ENCODE data around the gene ZFAND3. TPM values are rescaled to one million over a fixed set of nuclear protein-coding genes. Genes with fewer than 3 reads are reported as not detected.
"Not testable (repeated sequence)": the region's sequence is repeated elsewhere in the genome, so short reads cannot be mapped to it uniquely, and the experiment has no call there.

ZFAND3 gene
- polyA plus RNA-seq, 1 donor, result 84.0 TPM

- DNase-seq (ENCODE audit: low read depth), result no peak
Measured at GRCh38 chr6:37972994-37973757, 153.6 kb downstream of the ZFAND3 start.

GRCh38 chr6:37974381-37974780 is 154.9 kb downstream of the ZFAND3 start:
- DNase-seq (ENCODE audit: low read depth), result no peak

DNA sequence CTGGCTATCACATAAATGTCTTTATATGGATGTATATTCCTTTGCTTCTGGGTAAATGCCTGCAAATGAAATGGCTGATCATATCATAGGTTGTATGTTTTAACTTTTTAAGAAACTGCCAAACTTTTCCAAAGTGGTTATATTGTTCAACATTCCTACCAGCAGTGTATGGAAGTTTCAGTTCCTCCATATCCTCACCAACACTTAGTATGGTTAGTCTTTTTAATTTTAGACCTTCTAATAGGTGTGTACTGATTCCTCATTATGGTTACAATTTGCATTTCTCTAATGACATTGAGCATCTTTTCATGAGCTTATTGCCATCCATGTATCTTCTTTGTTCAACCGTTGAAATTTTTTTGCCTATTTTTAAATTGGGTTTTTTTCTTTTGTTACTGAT is 155.4 kb downstream of the ZFAND3 start:
- DNase-seq (ENCODE audit: low read depth), result no peak

GRCh38 chr6:37977715-37978114 is 158.2 kb downstream of the ZFAND3 start:
- no peak for DNase-seq (ENCODE audit: low read depth)

DNA sequence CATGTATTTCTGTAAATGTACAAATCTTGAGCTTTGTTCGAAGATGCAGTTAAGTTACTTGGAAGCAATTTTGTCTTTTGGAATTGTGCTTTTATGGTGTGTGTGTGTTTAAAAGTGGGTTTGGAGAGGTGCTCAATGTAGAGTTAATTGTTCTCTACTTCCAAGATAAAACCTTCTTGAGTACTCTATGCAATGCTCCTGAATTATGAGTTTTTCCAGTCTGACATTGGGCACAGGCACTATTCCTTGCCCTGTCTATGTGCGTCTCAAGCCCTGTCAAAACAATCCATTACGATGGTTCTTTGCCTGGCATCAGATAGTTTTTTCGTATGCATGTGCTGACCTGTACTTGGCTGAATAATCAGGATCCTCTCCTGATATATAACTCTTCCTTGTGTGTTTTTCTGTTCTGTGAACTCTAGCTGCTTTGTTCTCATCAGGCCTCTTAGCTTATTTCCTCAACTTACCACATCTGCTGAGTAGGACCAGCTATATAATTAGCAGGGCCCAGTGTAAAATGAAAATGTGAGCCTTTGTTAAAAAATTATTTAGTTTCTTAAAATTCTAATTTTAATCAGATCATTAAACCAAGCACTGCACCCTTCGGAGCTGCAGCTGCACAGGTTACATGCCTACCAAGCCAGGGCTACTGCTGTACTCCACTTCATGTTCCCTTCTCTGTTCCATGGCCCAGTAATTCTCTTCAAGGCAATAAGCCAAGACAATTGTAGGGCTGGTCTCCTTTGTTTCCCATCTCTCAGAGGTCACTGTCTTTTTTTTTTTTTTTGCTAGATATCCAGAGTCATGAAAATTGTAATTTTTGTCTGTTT is 160.1 kb downstream of the ZFAND3 start:
- no peak for DNase-seq (ENCODE audit: low read depth)

- peak; percentile 35 for DNase-seq (ENCODE audit: low read depth)
Measured at GRCh38 chr6:37980222-37980595, 160.7 kb downstream of the ZFAND3 start.

- no peak for DNase-seq (ENCODE audit: low read depth)
Measured at GRCh38 chr6:37981626-37982025, 162.1 kb downstream of the ZFAND3 start.

DNA sequence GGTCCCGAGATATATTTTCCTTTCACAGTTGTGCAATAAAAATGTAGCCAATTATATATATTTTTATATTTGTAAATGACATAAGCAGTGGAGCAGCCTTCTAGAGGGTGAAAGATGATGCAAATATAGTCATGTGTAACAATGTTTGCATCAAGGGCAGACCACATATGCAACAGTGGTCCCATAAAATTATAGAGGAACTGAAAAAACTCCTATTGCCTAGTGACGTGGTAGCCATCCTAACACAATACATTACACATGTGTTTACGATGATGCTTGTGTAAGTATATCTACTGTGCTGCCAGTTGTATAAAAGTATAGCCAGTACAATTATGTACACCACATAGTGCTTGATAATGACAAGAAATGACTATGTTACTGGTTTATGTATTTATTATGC is 162.8 kb downstream of the ZFAND3 start:
- DNase-seq (ENCODE audit: low read depth), result no peak

DNA sequence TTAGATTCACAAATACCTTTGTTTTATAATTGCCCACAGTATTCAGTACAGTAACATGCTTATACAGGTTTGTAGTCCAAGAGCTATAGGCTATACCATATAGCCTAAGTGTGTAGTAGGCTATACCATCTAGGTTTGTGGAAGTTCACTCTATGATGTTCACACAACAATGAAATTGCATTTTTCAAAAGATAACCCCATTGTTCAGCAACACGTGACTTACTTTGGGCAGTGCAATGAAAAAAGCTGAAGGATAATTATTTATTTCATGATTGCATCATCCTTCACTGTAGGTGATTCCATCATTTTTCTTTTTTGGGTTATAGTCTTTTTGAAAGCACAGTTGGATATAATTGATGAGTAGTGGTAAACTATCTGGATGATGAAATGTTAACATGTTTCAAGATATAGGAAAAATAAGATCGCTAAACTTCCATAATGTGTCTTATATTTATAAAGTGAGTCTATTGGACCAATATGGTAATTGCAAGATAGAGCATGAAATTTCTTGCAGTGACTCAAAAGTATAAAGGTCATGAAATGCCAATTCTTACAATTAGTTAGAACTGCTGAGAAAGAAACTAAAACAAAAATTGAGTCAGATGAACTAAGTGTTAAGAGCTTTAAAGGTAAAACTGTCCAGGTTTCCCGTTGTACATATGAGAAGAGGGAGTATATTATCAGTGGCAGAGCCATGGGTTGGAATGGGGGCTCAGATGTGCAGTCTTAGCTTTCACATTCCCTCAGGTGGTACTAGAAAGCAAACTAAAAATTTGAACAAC is 164.4 kb downstream of the ZFAND3 start:
- DNase-seq (ENCODE audit: low read depth), result no peak

- DNase-seq (ENCODE audit: low read depth), result no peak
Measured at GRCh38 chr6:37984578-37984977, 165.1 kb downstream of the ZFAND3 start.

DNA sequence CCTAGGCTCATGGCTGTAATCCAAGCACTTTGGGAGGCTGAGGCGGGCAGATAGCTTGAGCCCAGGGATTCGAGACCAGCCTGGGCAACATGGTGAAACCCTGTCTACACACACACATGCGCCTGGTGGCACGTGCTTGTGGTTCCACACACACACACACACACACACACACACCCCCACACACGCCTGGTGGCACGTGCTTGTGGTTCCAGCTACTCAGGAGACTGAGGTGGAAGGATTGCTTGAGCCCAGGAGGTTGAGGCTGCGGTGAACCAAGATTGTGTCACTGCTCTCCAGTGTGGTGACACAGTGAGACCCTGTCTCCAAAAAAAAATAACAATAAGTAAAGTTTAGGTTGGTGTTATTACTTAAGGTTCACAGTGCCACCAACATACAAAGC is 165.8 kb downstream of the ZFAND3 start:
- no peak for DNase-seq (ENCODE audit: low read depth)

- no peak for DNase-seq (ENCODE audit: low read depth)
Measured at GRCh38 chr6:37987018-37987417, 167.5 kb downstream of the ZFAND3 start.

DNA sequence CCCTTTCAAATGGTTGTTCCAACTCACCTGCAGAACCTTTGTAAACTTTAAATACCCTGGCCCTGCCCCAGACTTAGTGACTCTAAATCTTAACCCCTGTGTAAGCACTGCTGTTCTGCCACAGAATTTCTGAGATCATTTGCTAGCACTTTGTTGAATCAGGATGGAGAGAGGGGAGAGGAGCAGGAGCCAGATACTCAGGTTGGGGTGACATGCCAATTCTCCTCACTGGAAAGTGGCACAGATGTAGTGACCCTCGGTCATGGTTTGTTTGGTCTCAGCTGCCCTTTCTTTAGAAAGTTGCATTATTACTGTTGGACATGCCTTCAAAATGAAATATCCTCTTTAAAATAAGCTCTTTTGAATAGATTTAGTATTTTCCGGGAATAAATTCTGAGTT is 168.0 kb downstream of the ZFAND3 start:
- no peak for DNase-seq (ENCODE audit: low read depth)

DNA sequence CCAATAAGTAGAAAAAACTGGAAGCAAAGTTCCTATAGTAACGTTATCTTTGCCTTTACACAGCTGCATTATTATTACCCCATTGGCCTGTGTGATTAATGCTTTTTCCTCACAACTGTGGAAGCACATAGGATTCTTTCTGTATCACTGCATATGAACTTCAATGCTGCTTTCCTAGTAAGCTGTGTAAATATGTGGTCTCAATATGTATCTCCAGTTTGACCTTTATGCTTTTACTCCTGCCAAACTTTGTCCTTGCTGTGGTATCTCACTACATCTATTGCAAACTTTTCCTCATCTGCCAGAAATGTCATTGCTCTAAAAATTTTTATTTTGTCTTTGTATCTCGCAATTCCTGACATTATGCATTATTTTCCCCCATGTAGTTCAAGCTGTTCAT is 168.6 kb downstream of the ZFAND3 start:
- no peak for DNase-seq (ENCODE audit: low read depth)

DNA sequence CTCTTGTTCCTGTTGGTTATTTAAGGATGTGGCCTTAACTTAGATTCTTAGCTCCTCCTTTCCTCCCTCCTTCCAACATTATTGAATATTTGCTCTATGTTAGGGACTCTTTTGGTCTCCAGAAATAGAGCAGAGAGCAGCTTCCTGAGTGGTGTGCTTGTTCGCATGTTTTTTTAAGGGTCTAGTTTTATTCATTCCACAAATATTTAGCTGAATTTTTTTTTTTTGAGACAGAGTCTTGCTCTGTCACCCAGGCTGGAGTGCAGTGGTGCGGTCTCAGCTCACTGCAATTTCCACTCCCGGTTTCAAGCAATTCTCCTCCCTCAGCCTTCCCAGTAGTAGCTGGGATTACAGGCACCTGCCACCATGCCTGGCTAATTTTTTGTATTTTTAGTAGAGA is 169.2 kb downstream of the ZFAND3 start:
- no peak for DNase-seq (ENCODE audit: low read depth)

- DNase-seq (ENCODE audit: low read depth), result no peak
Measured at GRCh38 chr6:37990762-37991525, 171.4 kb downstream of the ZFAND3 start.

- no peak for DNase-seq (ENCODE audit: low read depth)
Measured at GRCh38 chr6:37992749-37993148, 173.2 kb downstream of the ZFAND3 start.

- not testable (repeated sequence) for DNase-seq (ENCODE audit: low read depth)
Measured at GRCh38 chr6:37993194-37993593, 173.7 kb downstream of the ZFAND3 start.

DNA sequence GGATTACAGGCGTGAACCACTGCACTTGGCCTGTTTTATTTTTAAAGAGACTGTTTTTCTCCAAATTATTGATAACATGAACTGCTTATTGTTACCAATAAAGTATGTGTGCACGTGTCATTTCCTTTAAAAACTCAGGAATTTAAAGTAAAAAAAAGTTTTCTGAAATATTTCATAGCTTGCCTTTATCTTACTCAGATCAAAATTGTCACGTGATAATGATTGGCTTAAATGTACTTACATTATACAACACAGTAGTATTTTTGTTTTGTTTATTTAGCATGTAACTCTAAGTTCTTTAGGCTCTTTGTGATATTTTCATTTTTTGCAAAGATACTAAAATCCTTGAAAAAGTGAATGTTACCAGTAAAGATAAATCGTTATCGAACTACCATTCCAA is 174.1 kb downstream of the ZFAND3 start:
- no peak for DNase-seq (ENCODE audit: low read depth)

GRCh38 chr6:37994223-37994622 is 174.7 kb downstream of the ZFAND3 start:
- DNase-seq (ENCODE audit: low read depth), result no peak

GRCh38 chr6:37998366-37998765 is 178.8 kb downstream of the ZFAND3 start:
- no peak for DNase-seq (ENCODE audit: low read depth)

GRCh38 chr6:38001386-38001785 is 181.9 kb downstream of the ZFAND3 start:
- no peak for DNase-seq (ENCODE audit: low read depth)
